Stimulated activated CD4-positive, alpha-beta T cell treated with anti-CD3 and anti-CD28 coated beads, Interleukin-4, amount 100 ng/mL, for 1 hour (primary cell): ENCODE results near the gene CELF2.
"Not testable (repeated sequence)": the region's sequence is repeated elsewhere in the genome, so short reads cannot be mapped to it uniquely, and the experiment has no call there.

Experiments used
- DNase-seq: peaks from one replicate; pipeline ENCODE4 v3.0.0-alpha.2; 2020

CELF2 gene

GRCh38 chr10:11335167-11335652 is 317.5 kb downstream of the CELF2 start:
- no peak for DNase-seq

- no peak for DNase-seq
Observed at GRCh38 chr10:11335881-11336430, 318.3 kb downstream of the CELF2 start.

- no peak for DNase-seq
Observed at GRCh38 chr10:11336722-11337162, 319.1 kb downstream of the CELF2 start.

GRCh38 chr10:11337516-11337915 is 319.8 kb downstream of the CELF2 start:
- peak; percentile 13 for DNase-seq

- DNase-seq: no peak
Observed at GRCh38 chr10:11338160-11338844, 320.6 kb downstream of the CELF2 start.

- DNase-seq: no peak
Observed at GRCh38 chr10:11339013-11339412, 321.3 kb downstream of the CELF2 start.

GRCh38 chr10:11339660-11340059 is 322.0 kb downstream of the CELF2 start:
- DNase-seq: no peak

GRCh38 chr10:11341283-11341960 is 323.8 kb downstream of the CELF2 start:
- DNase-seq: no peak

- no peak for DNase-seq
Observed at GRCh38 chr10:11344081-11344480, 326.4 kb downstream of the CELF2 start.

- no peak for DNase-seq
Observed at GRCh38 chr10:11344550-11344949, 326.9 kb downstream of the CELF2 start.

GRCh38 chr10:11345224-11346054 is 327.8 kb downstream of the CELF2 start:
- no peak for DNase-seq

- DNase-seq: not testable (repeated sequence)
Observed at GRCh38 chr10:11347580-11347979, 329.9 kb downstream of the CELF2 start.

GRCh38 chr10:11351801-11352200 is 334.1 kb downstream of the CELF2 start:
- DNase-seq: no peak

GRCh38 chr10:11353006-11353896 is 335.6 kb downstream of the CELF2 start:
- DNase-seq: no peak

GRCh38 chr10:11354823-11355222 is 337.2 kb downstream of the CELF2 start:
- no peak for DNase-seq

GRCh38 chr10:11355592-11355991 is 337.9 kb downstream of the CELF2 start:
- no peak for DNase-seq

GRCh38 chr10:11357439-11357838 is 339.8 kb downstream of the CELF2 start:
- no peak for DNase-seq

- DNase-seq: no peak
Observed at GRCh38 chr10:11358011-11358410, 340.3 kb downstream of the CELF2 start.

- no peak for DNase-seq
Observed at GRCh38 chr10:11358923-11359575, 341.4 kb downstream of the CELF2 start.

- no peak for DNase-seq
Observed at GRCh38 chr10:11359869-11360268, 342.2 kb downstream of the CELF2 start.

- DNase-seq: no peak
Observed at GRCh38 chr10:11363497-11363896, 345.8 kb downstream of the CELF2 start.

GRCh38 chr10:11364241-11364640 is 346.6 kb downstream of the CELF2 start:
- DNase-seq: no peak
